ENCODE data around the gene LRRN4.

- TF ChIP-seq CTCF (IDR thresholded peaks at IDR 0.05) (no peak), POLR2AphosphoS5 (IDR thresholded peaks at IDR 0.05) (no peak)
These were observed 12.7 kb downstream of the LRRN4 start for GRCh38 chr20:6040958-6041807.

Measured in stomach (tissue), 4 donors.